NCI-H2171 treated with DMSO at 0.1 percent for 48 hours (cell line): Measurements from ENCODE around the gene DCP1A.
"Not testable (repeated sequence)": the region's sequence is repeated elsewhere in the genome, so short reads cannot be mapped to it uniquely, and the experiment has no call there.

Experiments
- DNase-seq: peaks from one replicate; lab custom pipeline; 2025; lab: John Stamatoyannopoulos, UW

Gene DCP1A

DNA sequence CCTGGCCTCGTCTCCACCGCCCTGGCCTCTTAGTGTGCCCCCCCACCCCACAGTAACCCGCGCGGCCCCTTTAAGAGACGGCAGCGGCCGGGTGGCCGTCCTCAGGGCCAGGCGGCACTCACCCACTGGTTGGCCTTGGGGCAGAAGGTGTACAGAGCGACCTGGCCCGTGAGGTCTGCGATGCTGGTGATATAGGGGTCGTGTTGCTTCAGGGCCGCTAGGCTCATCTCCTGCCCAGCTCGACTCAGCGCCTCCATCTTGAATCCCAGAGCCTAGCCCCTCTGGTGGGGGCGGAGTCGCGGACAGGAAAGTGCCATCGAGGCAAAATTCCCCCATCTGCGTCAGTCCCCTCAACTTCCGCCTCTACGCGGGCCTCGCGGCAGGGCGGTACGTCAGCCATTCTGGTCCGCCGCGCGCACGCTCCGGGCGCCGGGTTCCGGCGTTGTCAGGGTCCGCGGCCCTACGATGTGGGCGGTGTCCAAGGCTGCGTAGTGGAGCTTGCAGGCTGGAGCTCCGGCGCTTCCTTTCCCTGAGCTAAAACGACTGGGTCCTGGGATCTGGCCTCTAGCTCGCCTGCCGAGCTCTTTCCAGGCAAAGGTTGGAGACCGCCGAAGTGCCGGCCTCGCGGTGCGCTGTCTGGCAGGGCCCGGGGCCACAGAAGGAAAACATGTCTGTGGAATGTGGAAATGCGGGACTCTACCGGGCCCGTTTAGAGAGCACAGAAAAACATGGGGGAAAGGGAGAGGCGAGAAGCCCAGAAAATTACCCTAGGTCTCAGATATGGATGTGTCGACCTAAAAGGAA, at the start of gene DCP1A:
DCP1A (minus strand) TSS at position 283 of the 804 bp plus-strand sequence; CDS start at position 257, 26 bp downstream.
- DNase-seq: peak; percentile 84

DNA sequence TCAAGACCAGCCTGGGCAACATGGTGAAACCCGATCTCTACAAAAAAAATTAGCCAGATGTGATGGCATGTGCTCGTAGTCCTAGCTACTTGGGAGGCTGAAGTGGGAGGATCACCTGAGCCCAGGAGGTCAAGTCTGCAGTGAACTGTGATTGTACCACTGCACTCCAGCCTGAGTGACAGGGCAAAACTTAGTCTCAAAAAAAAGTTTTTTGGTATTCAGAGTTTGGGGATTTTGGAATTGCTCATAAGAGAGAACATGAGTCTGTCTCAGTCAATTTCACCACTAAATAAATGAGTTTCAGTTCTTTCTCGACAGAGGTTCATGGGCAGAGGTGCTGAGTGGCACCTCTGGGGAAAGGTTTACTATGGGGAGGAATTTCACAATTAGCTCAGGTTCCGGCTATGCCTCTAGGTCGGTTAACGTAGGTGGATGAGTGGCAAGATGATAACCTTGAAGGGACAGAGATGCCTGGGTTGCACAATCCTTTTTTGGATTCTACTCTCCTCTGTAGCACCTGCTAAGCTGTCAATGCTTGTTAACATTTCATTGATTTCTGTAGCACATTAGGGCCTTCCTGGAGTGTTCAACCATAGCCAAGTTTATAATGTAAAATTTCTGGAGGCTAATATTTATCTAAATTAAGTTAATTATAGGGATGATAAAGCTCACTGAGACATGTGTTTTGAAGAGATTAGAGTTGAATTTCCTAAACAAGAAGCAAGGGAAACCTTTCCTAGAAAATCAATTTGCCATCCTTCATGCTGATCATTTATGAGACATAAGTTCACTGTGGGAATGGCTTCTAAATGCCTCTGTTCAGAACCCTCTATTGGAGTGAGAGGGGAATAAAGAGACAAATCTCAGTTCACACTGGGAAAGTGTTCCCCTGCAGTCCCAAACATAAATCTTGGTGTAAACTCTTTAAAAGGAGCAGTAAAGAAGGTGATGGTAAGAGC, 37.4 kb upstream of the DCP1A start:
- DNase-seq: no peak

DNA sequence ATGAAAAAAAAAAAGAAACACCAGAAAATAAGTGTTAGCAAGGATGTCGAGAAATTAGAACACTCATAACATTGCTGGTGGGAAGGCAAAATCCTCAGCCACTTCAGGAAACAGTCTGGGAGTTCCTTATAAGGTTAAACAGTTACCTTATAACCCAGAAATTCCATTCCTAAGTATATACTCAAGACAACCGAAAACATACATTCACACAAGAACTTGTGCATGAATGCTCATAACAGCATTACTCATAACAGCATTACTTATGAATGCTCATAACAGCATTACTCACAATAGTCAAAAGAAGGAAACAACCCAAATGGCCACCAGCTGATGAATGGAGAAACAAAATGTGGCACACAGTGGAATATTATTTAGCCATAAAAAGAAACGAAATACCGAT, 34.8 kb upstream of the DCP1A start:
- DNase-seq: no peak

DNA sequence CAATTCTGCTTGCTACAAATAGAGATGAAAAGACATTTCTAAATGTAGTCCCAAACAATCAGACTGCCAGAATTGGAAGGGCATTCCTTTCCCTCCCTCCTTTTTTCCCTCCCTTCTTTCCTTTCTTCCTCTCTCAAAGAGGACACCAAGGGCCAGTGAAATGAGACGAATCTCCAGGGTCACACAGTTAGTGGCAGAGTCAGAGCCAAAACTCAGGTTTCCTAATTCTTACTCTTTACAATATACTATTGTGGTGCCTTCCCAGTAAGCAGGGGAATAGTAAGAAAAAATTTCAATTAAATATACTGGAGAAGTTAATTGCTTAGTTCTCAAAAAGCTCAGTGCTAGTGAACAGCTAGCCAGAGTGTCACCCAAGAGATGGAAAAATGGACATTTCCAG, 33.0 kb upstream of the DCP1A start:
- no peak for DNase-seq

DNA sequence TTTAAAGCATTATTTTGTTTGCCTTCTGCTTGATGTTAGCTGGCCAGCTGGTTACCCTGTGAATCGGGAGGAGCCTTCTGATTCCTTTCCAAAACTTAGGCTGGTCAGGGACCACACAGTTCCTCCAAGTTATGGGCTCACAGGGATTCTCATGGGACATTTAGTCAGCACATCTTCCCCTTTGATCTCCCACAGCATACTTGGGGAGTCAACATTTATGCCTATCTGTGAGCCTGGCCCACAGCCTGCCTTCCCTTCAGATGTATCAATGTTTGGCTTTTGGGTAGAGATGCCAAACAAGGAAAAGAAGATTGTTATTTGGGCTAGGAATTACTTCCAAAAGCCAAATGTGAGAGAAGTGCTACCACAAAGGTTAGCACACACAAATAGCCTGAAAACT, 32.6 kb upstream of the DCP1A start:
- no peak for DNase-seq

DNA sequence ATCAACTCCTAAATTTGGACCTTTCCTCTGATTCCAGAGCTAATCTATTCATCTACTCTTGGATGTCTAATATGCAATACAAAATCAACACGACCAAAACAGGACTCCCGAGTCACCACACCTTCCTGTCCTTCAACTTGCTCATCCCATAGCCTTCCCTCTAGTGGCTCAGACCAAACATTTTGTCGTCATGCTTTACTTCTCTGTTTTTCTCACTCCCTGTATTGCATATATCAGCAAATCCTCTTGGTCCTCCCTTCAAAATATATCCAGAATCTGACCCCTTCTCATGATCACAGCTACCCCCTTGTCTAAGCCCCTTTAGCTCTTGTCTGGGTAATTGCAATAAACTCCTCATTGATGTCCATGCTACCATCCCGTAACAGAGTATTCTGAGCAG, 30.5 kb upstream of the DCP1A start:
- DNase-seq: no peak

DNA sequence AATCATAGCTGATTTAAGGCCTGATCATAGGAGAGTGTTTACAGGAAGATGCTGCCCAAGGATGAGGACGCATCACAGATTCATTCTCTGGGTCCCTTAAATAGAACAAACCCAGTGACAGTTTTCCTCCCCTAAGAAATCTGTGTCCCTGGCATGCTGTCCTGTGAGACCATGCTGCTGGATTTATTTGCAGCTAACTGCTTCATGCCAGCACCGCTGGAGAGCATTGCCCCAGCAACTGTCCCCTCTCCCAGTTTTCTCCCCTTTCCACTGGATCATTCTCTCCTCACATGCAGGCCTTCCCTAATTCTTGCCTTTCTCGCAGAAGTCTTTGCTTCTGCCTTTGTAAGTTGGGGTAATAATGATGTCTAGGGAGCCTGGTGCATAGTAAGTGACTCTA, 29.3 kb upstream of the DCP1A start:
- DNase-seq: no peak

DNA sequence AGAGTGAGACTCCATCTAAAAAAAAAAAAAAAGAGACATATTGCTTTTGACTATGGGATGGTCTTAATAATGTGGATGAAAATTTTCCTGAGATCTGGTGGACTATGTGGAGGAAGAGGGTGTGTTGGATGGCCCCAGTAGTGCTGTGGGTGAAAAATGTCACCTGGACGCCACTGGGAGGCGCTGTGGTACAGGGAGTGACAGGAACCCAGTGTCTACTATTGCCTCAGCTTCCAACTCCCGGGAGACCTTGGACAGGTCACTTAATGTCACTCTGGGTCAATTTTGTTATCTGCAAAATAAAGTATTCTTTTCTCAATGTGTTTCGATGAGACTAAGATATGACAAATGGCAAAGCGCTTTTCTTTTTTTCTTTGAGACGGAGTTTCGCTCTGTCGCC, 27.7 kb upstream of the DCP1A start:
- peak; percentile 10 for DNase-seq

DNA sequence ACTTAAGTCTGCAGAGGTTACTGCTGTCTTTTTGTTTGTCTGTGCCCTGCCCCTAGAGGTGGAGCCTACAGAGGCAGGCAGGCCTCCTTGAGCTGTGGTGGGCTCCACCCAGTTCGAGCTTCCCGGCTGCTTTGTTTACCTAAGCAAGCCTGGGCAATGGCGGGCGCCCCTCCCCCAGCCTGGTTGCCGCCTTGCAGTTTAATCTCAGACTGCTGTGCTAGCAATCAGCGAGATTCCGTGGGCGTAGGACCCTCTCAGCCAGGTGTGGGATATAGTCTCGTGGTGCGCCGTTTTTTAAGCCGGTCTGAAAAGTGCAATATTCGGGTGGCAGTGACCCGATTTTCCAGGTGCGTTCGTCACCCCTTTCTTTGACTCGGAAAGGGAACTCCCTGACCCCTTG, 23.4 kb upstream of the DCP1A start:
- DNase-seq: not testable (repeated sequence)

DNA sequence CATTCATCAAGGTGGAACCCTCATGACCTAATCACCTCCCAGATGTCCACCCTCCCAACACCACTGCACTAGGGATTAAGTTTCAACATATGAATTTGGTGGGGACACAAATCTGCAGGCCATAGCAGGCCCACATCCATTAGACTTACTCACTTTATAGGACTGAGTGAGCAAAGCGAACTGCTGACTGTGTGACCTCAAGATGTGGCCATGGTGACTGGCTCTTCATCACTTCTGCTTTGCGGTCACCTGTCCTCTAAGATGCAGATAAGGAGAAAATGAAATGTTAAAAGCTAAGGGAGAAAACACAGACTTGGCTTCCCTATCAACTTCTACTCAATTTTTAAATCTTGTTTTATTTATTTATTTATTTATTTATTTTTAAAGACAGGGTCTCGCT, 14.5 kb upstream of the DCP1A start:
- DNase-seq: no peak

DNA sequence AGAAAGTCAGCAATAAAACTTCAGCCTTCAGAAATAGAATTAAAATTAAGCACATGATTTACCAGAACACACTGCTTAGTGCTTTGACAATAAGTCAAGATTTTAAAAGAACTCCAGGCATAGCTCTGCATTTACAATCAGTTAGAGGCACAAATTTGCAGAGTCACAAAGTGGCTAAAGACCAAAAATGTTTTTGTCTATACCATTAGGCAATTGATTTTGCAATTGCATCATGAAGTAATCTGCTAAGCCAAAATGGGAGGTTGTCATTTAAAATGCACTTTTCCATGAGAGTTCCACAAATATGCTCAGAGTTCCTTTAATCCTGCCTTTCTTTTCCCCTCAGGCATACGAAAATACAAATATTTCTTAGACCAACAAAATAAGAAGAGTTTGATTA, 10.1 kb upstream of the DCP1A start:
- DNase-seq: no peak

DNA sequence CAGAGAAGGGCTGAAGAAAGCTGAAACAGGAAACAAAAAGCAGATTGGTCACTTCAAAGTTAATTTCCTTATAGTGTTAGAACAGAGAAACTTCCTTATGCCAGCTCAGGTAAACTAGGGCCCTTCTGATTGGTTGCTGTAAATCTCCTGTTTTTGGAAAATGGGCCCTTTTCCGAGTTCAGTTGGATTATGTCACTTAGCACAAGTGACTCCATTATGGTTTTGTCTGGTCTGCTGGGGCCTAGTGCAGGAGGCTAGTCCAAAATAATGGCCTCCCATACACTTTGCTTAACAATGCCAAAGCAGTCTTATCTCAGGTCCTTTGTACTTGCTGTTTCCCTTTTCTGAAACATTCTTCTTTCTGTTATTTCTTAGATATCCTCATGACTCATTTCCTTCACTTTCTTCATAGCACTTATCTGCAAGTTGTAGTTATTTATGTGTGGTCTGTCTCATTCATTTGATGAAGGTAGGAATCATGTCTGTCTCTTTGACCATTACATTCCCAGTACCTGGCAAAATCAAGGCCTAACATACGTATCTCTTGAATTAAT, 7.7 kb upstream of the DCP1A start:
- DNase-seq: no peak

DNA sequence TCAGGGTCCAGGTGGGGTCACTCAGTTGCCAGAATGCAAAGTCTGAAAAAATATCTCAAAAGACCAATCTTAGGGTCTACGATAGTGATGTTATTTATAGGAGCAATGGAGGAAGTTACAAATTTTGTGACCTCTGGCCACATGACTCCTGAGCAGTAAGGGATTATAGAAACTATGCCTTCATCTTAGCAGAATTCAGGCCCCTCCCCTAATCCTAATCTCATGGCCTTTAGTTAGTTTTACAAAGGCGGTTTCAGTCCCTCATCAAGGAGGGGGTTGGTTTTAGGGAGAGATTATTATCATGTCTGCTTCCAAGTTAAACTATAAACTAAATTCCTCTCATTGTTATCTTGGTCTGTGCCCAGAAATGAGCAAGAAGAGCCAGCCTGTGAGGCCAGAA, 5.9 kb upstream of the DCP1A start:
- no peak for DNase-seq

DNA sequence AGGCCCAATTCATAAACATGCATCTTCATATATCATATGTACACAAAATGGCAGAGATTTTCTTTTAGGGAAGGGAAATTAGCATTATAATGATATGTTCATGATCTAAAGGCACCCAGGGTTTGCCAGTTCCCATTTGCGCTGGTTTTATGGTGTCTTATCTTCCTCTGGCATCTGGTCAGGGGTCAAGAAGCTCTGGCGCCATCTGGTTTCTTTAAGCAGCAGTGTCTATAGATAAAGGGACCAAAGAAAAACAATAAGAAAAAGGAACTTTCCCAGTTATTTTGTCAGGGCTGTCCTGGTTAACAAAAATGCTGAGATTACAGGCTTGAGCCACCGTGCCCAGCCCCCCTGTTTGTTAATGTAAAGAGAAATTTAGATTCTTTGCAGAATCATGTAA, 3.3 kb upstream of the DCP1A start:
- DNase-seq: peak; percentile 12

DNA sequence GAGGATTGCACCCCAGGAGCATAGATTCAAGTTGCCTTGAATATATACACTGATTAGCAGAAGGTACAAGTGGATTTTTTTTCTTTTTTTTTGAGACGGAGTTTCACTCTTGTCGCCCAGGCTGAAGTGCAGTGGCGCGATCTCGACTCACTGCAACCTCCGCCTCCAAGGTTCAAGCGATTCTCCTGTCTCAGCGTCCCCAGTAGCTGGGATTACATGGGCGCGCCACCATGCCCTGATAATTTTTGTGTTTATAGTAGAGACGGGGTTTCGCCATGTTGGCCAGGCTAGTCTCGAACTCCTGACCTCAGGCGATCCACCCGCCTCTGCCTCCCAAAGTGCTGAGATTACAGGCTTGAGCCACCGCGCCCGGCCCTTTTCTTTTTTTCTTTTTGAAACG, 775 bp upstream of the DCP1A start:
- not testable (repeated sequence) for DNase-seq

DNA sequence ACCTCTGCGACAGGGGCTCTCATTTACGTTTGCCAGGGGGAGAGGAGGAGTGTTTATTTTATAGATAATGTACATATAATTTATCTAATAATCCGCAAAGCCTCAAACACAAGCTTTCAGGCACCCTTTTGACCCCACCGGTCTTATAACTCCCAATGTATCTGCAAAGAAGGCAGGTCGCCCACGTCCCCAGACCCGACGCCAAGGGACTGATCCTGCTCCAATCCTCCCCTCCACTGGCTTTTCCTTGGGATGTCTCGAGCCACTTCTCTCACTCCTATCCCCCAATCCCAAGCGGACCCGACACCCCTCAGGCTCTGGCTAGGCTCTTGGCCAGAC, 452 bp downstream of the DCP1A start:
- no peak for DNase-seq

DNA sequence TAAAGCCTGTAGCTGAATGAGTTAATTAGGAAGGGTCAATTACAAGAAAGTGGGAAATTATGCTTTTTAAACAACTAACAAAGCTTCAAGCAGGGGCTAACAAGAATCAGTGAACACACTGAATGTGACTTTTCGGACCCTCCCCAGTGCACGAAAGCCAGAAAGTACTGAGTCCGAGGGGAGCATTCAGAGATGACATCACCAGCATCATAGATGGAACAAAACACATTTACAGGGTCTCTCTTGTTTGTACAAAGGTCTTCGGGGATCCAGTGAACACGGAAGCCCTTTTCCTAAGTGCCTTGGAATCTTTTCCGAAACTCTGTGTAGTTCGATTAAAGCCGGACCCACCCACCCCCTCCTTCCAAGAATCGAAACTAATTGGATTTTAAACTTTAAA, 829 bp downstream of the DCP1A start:
- no peak for DNase-seq

DNA sequence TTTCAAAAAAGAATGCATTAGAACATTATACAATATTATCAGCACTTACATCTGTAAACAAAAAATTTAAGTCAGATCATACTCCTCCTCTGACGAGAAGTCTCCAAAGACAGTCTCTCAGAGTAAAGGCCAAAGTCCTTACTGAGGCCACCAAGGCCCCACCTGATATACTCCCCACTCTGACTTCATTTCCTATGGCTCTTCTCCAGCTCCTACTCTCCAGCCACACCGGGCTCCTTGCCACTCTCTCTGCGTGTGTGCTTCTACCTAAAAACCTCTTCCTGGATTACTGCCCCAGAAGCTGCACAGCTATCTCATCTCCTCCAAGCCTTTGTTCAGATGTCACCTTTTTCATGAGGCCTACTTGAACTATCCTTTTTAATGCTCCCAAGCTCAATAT, 5.0 kb downstream of the DCP1A start:
- no peak for DNase-seq

DNA sequence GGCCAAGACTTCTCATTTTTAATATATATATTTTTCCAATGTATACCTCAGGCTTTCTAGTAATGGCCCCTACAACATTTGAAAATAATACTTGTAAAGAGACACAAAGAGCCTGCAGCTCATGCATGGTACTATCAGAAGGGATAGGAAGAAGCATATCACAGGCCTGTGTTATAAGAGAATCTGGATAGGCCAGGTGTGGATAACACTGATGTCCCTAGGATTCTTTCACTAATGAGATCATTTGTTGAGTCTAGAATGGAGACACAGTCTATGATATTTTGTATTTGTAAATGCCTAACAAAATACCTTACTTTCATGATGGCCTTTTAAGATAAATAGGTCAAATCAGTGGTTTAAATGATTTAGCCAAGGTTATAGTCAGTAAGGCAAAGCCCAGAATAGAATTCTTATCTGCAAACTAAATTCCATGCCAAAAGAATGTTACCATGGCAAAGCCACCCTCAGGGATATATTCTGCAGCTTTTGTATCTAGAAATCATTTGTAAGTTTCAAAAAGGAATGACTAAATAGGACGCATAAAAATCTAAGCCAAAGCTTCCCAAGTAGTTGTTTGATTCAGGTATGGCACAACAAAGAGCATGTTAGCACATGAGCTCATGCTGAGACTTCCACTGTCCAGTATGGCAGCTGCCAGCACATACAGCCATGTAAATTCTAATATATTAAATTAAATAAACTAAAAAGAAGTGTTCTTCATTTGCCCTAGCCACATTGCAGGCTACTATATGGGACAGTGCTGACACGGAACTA, 10.0 kb downstream of the DCP1A start:
- DNase-seq: no peak

DNA sequence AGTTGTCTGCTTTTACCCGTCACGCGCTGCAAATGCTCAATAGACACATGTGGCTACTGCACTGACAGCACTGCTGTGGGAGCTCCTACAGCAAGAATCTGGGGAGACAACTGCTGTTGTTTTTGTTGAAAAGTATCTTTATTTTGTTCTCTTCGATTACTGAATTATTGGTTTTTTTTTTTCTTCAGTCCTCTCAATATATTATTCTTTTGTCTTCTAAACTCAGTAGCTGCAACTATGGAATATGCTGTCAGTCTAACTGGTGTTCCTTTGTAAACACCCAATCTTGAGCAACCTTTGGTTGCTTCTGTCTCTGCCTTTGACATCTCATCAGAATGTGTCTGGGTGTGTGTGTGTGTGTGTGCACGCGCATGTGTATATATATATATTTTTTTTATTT, 12.6 kb downstream of the DCP1A start:
- DNase-seq: no peak

DNA sequence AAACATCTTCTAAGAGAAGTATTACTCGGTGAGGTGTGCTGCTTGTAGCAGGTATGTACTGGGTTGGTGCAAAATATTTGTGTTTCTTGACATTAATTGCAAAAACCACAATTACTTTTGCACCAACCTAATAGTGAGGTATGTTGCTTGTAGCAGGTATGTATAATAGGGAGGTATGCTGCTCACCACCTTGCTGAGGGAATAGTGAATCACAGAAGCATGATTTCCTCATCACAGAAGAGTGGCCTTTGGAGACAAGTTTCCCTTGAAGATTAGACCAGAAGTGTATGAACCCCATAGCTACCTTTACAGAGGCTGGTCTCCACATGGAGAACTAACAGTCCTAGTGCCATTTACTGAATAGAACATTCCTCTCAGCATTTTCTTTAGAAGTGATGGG, 15.5 kb downstream of the DCP1A start:
- no peak for DNase-seq

DNA sequence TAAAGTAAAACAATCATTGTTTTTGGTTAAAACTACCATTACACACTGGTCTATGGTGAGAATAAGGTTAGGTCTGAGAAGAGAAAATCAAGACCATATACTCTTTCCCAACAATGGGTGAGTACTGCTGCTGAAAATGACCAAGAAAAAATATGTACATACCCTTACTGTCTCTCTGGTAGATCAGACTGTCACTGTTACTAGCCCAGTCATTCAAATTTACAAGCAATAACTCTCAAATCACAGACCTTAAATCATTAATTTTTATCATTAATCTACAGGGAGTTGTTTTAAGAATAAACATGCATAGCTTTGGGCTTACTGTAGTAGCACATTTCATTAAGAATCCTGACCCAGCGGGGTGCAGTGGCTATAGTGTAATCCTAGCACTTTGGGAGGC, 17.4 kb downstream of the DCP1A start:
- DNase-seq: no peak
